ENCODE measurements around the gene PREP.

PREP gene

GRCh38 chr6:105310947-105311346, 91.9 kb downstream of the PREP start:
- Histone ChIP-seq H3K9me3 (ENCODE audit: control insufficient read depth, insufficient read depth, low read depth, low read length) (no peaks in the 10 kb centered on the region), H3K36me3 (ENCODE audit: control insufficient read depth in 2 of 2, insufficient read depth in 1 of 2, low read length in 2 of 2) (peaks cover 0 to 13% of the 10 kb centered on the region in 2 experiments; a peak in 2 of 3 replicates), H3K4me1 (ENCODE audit: control insufficient read depth, insufficient read depth, low read length) (no peaks in the 10 kb centered on the region), H3K4me3 (ENCODE audit: low read depth, low read length) (no peak overlapping the region), H3K27ac (ENCODE audit: extremely low read depth, low read depth, low read length) (no peak overlapping the region)
- CTCF ChIA-PET = no interaction called here
- POLR2A ChIA-PET = no interaction called here
- no peak for TF ChIP-seq GLI4 (tag by site-specific recombination; IDR thresholded peaks at IDR 0.05)
- no peak for TF ChIP-seq ZNF148 (tag by site-specific recombination; IDR thresholded peaks at IDR 0.05; ENCODE audit: borderline replicate concordance)
- no peak for TF ChIP-seq ZNF214 (tag by site-specific recombination; IDR thresholded peaks at IDR 0.05; ENCODE audit: borderline replicate concordance)
- TF ChIP-seq ZNF664 (tag by site-specific recombination; IDR thresholded peaks at IDR 0.05) = no peak
- no peak for TF ChIP-seq RBAK (tag by site-specific recombination; IDR thresholded peaks at IDR 0.05)
- no peak for TF ChIP-seq ZNF513 (tag by site-specific recombination; IDR thresholded peaks at IDR 0.05)
- TF ChIP-seq AEBP2 (tag by site-specific recombination; IDR thresholded peaks at IDR 0.05; ENCODE audit: borderline replicate concordance) = no peak
- no peak for TF ChIP-seq ZNF704 (tag by site-specific recombination; IDR thresholded peaks at IDR 0.05)
- TF ChIP-seq ZNF211 (tag by site-specific recombination; IDR thresholded peaks at IDR 0.05; ENCODE audit: low read depth) = no peak
- TF ChIP-seq ZBTB49 (tag by site-specific recombination; IDR thresholded peaks at IDR 0.05; ENCODE audit: low read depth) = no peak
- no peak for TF ChIP-seq ZNF747 (tag by site-specific recombination; IDR thresholded peaks at IDR 0.05)

GRCh38 chr6:105310371-105310770, 92.5 kb downstream of the PREP start:
- Histone ChIP-seq H3K4me3 (ENCODE audit: low read depth, low read length) (no peak overlapping the region), H3K27ac (ENCODE audit: extremely low read depth, low read depth, low read length) (no peak overlapping the region), H3K9me3 (ENCODE audit: control insufficient read depth, insufficient read depth, low read depth, low read length) (no peaks in the 10 kb centered on the region), H3K36me3 (ENCODE audit: control insufficient read depth in 2 of 2, insufficient read depth in 1 of 2, low read length in 2 of 2) (peaks cover 0 to 9% of the 10 kb centered on the region in 2 experiments; a peak in 2 of 3 replicates), H3K4me1 (ENCODE audit: control insufficient read depth, insufficient read depth, low read length) (no peaks in the 10 kb centered on the region)
- ChIA-PET CTCF (interaction anchor here (0.9 kb wide), 1 partner anchor 53 kb away, joined by 3 read pairs; no protein-coding TSS in a partner anchor), POLR2A (no interaction called here)
- TF ChIP-seq ZNF16 (tag by site-specific recombination; IDR thresholded peaks at IDR 0.05; ENCODE audit: low read depth) (no peak), KLF1 (tag by site-specific recombination; IDR thresholded peaks at IDR 0.05) (peak; percentile 28; the same call in 1 of the 2 replicates)
